ENCODE measurements around the gene SLC29A3.

SLC29A3 gene

GRCh38 chr10:71395621-71396020, 76.6 kb downstream of the SLC29A3 start:
- DNase-seq: peak; percentile 52

GRCh38 chr10:71396084-71396710, 77.1 kb downstream of the SLC29A3 start:
- no peak for DNase-seq

GRCh38 chr10:71396711-71397295, 77.7 kb downstream of the SLC29A3 start, which contains the start of gene CDH23:
Gene CDH23 (plus strand): TSS chr10:71396920. CDS start chr10:71439832, 42,912 bp downstream.
- no peak for DNase-seq

GRCh38 chr10:71397296-71398212, 78.5 kb downstream of the SLC29A3 start:
- no peak for DNase-seq

- no peak for DNase-seq
Measured at GRCh38 chr10:71398976-71399375, 79.9 kb downstream of the SLC29A3 start.

DNA sequence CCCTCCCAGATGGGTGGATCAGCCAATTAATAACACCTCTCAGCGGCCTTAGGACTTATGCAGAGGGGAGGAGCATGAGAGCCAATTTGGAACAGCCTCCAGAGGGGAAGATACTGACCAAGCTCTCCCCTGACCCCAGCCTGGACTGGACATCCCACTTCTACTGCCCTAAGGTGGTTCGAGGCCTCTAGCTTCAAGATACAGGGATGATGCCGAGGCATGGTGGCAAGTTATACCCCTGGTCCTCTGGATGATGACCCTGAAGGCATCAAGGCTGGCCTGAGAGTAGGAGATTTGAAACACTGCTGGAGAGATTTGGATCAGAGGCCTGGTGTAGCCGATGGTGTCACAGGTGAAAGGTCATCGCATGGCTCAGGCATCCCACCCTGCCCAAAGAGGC, 80.9 kb downstream of the SLC29A3 start:
- DNase-seq: no peak

- no peak for DNase-seq
Measured at GRCh38 chr10:71401056-71401455, 82.0 kb downstream of the SLC29A3 start.

DNA sequence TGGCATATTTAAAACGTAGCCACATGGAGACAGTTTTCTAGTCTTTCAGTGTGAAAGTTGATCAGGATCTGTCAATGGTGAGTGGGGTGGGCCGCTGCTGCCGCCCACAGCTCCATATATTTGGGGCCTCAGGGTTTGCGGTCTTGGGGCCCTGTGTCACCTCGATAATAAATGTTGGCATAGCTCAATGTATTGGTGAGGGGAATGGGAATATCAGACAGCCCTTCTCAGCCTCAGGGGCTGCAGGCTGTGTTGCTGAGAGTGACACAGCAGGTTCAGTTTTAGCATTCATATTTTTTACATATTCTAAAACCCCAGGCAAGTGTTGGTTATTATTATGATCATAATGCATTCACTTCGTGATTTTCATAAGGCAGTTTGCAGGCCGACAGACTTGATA, 82.9 kb downstream of the SLC29A3 start:
- no peak for DNase-seq

GRCh38 chr10:71404503-71405295, 85.6 kb downstream of the SLC29A3 start:
- DNase-seq: no peak

- no peak for DNase-seq
Measured at GRCh38 chr10:71406878-71407277, 87.8 kb downstream of the SLC29A3 start.

DNA sequence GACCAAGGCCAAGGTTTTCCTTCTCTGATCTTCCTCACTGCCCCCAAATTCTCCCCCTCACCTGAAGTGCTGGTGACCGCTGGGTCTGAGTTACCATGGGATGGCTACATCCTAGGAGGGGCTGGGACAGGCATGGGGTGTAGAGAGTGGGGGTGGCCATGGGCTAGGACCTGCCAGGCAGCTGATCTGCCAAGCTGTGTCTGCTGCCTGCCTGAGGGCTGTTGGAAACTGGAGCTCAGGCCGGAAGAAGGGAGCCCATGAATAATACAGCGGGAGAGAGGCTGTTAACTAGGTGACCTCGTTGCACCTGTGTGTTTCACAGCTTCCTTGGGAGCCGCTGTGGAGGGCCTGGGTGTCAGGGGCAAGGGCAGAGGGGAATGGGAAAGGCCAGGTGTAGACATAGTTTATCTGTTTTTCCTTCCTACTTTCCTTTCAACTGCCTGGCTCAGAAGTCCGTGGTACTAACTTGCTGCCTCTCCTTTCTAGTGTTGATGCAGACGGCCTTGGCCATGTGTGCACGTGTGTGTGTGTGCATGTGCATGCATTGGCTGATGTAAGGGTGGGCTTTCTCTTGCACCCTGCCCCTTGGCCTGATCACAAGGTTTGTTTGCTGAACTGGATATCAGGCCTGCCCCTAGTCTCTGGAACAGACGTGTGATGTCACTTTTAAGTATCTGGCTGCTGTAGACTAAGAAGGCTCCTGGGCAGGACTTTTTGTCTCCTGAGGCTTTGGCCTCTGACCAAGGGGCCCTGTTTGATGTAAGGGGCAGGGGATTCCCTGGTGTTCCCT, 89.6 kb downstream of the SLC29A3 start:
- DNase-seq: no peak

GRCh38 chr10:71409516-71410104, 90.6 kb downstream of the SLC29A3 start:
- no peak for DNase-seq
